Colonic mucosa (tissue), 4 donors: ENCODE data around the gene SLC37A2. TPM values are rescaled to one million over a fixed set of nuclear protein-coding genes. Genes with fewer than 3 reads are reported as not detected.

Source experiments
- DNase-seq: peaks from one replicate; pipeline ENCODE4 v3.0.0-alpha.2; 2020
- H3K27ac ChIP-seq: fragments of 200-600 bp; one replicate; pipeline ENCODE4 v1.8.0; 2021
- H3K27me3 ChIP-seq: fragments of 200-600 bp; one replicate; pipeline ENCODE4 v1.8.0; 2021
- H3K36me3 ChIP-seq: fragments of 200-600 bp; one replicate; pipeline ENCODE4 v1.8.0; 2021
- H3K4me1 ChIP-seq: fragments of 200-600 bp; one replicate; pipeline ENCODE4 v1.8.0; 2021; ENCODE audit warnings: mild to moderate bottlenecking
- H3K4me3 ChIP-seq: fragments of 200-600 bp; one replicate; pipeline ENCODE4 v1.8.0; 2021
- H3K9ac ChIP-seq, 2 donors: one replicate each; pipeline ENCODE4 v1.7.0; 2013; ENCODE audit warnings: control low read depth in 2 of 2, low read depth in 2 of 2, low read length in 2 of 2
- H3K9me3 ChIP-seq: fragments of 200-600 bp; one replicate; pipeline ENCODE4 v1.8.0; 2021
- intact Hi-C: fragments of 100-400 bp; cut with DNase I; formaldehyde crosslinking; loops from one replicate; pipeline ENCODE4 v1.14.1; 2022
- total RNA-seq, 2 donors: library from RNA; stranded (reverse); fragmentation: NEBNext Ultra II Directional in 1 of 2; extraction: Animal tissue kit (Norgen Biotek cat#: 25700) in 1 of 2; gene quantifications; one replicate each; pipeline ENCODE4 v1.2.1, GENCODE V29; 2021
- TF ChIP-seq, protein P1 (sequence below): fragments of 200-600 bp; IDR thresholded peaks from one replicate; pipeline ENCODE4 v1.8.0; 2022; ENCODE audit warnings: antibody characterized with exemption, mild to moderate bottlenecking
- donor health status: healthy.
- donor health status: DM: no; HTN: no; CAD: no.
- donor health status: DM: no; HTN: no; CAD: no.

The SLC37A2 gene
- total RNA-seq, 2 donors from 2014 or later, result 2.2 to 5.1 TPM

DNA sequence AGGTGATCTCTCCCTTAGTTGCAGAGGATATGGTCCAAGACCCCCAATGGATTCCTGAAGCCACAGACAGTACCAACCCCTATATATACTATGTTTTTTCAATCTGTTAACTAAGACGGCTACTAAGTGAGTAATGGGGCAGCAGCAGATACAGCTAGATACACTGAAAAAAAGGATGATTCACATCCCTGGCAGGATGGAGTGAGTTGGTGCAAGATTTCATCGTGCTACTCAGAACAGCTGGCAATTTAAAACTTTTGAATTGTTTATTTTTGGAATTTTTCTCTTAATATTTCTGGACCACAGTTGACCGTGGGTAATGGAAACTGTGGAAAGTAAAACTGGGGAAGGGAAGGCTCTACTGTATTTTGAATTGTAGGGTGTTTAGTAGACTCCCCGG, 65.3 kb downstream of the SLC37A2 start:
- H3K4me3 ChIP-seq, result no peak overlapping the region
- intact Hi-C loops, result no loop called here
- TF ChIP-seq, protein P1, sequence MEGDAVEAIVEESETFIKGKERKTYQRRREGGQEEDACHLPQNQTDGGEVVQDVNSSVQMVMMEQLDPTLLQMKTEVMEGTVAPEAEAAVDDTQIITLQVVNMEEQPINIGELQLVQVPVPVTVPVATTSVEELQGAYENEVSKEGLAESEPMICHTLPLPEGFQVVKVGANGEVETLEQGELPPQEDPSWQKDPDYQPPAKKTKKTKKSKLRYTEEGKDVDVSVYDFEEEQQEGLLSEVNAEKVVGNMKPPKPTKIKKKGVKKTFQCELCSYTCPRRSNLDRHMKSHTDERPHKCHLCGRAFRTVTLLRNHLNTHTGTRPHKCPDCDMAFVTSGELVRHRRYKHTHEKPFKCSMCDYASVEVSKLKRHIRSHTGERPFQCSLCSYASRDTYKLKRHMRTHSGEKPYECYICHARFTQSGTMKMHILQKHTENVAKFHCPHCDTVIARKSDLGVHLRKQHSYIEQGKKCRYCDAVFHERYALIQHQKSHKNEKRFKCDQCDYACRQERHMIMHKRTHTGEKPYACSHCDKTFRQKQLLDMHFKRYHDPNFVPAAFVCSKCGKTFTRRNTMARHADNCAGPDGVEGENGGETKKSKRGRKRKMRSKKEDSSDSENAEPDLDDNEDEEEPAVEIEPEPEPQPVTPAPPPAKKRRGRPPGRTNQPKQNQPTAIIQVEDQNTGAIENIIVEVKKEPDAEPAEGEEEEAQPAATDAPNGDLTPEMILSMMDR, result no peak

GRCh38 chr11:125129316-125129993, 66.3 kb downstream of the SLC37A2 start:
- intact Hi-C loops, result no loop called here

More for the DNA sequence above, 65.3 kb downstream of the SLC37A2 start:
- Histone ChIP-seq H3K27me3 (no peaks in the 10 kb centered on the region), H3K9me3 (no peaks in the 10 kb centered on the region), H3K4me1 (no peaks in the 10 kb centered on the region), H3K36me3 (no peaks in the 10 kb centered on the region), H3K27ac (no peak overlapping the region), H3K9ac (no peak overlapping the region)
- DNase-seq, result no peak

DNA sequence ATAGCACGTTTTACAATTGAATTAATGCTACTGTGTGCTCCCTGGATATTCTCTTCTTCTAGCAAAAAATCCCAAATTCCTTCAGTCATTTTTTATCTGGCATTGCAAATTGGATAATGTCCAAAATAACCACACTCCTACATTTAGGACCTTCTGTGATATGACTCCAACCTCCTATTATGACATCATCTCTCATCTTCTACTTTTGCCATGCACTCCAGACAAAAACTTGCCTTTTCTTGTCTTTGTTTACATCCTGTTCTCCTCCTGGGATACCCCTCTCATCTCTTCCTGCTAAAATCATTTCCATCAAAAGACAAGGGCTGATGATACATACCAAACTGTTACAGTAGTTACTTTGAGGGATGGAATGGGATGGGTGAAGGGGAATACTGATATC, 69.0 kb downstream of the SLC37A2 start:
- no peak overlapping the region for H3K27ac ChIP-seq
- H3K9ac ChIP-seq, result no peak overlapping the region
- no peaks in the 10 kb centered on the region for H3K9me3 ChIP-seq

More at GRCh38 chr11:125129316-125129993, 66.3 kb downstream of the SLC37A2 start:
- TF ChIP-seq, protein P1, result no peak
- H3K27ac ChIP-seq, result no peak overlapping the region
- H3K27me3 ChIP-seq, result no peaks in the 10 kb centered on the region
- H3K9ac ChIP-seq, result no peak overlapping the region
- H3K4me1 ChIP-seq, result no peaks in the 10 kb centered on the region
- no peak overlapping the region for H3K4me3 ChIP-seq
- H3K36me3 ChIP-seq, result no peaks in the 10 kb centered on the region
- no peak for DNase-seq
- H3K9me3 ChIP-seq, result no peaks in the 10 kb centered on the region

DNA sequence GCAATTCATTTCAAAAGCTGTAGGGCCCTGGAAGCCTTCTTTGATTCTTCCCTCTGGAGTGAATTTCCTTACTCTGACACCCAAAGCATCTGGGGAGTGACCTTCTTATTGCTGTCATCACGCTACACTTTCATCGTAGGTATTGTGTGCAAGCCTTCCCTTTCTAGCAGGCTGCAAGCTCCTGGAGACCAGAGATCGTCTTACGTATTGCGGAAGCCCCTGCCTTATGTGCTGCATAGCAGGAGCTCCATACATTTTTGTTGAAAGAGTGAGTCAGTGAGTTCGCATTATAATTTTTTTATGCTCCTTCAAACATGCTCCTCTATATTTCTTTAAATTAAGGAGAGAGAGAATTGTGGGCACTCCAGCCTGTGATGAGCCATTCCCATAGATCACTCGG, 69.5 kb downstream of the SLC37A2 start:
- H3K36me3 ChIP-seq, result no peaks in the 10 kb centered on the region
- no peak overlapping the region for H3K27ac ChIP-seq
- TF ChIP-seq, protein P1, result no peak
- H3K9ac ChIP-seq, result no peak overlapping the region
- H3K4me3 ChIP-seq, result no peak overlapping the region
- no peaks in the 10 kb centered on the region for H3K4me1 ChIP-seq
- no peaks in the 10 kb centered on the region for H3K9me3 ChIP-seq
- no peaks in the 10 kb centered on the region for H3K27me3 ChIP-seq
- intact Hi-C loops, result no loop called here
- no peak for DNase-seq

More for the DNA sequence above, 69.0 kb downstream of the SLC37A2 start:
- intact Hi-C loops, result no loop called here
- H3K27me3 ChIP-seq, result no peaks in the 10 kb centered on the region
- no peak for DNase-seq
- TF ChIP-seq, protein P1, result no peak
- H3K4me1 ChIP-seq, result no peaks in the 10 kb centered on the region
- no peaks in the 10 kb centered on the region for H3K36me3 ChIP-seq
- H3K4me3 ChIP-seq, result no peak overlapping the region

DNA sequence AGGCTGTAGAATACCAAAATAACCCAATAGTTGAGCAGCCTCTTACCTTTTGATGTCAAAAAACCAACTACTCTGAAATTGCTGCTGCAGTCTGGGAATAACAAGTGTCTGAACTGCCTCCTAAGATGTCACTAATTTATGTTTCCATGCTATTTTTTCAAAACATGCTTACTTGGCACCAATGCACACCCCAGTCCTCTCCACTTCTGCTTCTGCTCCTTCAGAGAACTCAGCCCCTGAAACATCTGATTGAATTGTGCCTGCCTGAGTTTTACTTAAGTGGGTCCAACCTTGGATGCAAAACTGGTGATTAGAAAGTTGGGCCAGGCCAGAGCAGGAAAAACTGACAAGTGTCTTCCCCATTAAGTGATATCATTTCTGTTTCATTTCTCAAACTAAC, 72.9 kb downstream of the SLC37A2 start:
- intact Hi-C loops, result no loop called here
- TF ChIP-seq, protein P1, result no peak
- DNase-seq, result no peak
- Histone ChIP-seq H3K4me1 (no peaks in the 10 kb centered on the region), H3K4me3 (no peak overlapping the region), H3K9ac (no peak overlapping the region), H3K36me3 (no peaks in the 10 kb centered on the region), H3K27me3 (no peaks in the 10 kb centered on the region), H3K9me3 (no peaks in the 10 kb centered on the region), H3K27ac (no peak overlapping the region)
